ENCODE results near the gene MSANTD3.
"Not testable (repeated sequence)": the region's sequence is repeated elsewhere in the genome, so short reads cannot be mapped to it uniquely, and the experiment has no call there.

The MSANTD3 gene, protein sequence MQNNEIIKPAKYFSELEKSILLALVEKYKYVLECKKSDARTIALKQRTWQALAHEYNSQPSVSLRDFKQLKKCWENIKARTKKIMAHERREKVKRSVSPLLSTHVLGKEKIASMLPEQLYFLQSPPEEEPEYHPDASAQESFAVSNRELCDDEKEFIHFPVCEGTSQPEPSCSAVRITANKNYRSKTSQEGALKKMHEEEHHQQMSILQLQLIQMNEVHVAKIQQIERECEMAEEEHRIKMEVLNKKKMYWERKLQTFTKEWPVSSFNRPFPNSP
- total RNA-seq: 12.6 to 18.9 (median 14.4) reads per million in 4 experiments

DNA sequence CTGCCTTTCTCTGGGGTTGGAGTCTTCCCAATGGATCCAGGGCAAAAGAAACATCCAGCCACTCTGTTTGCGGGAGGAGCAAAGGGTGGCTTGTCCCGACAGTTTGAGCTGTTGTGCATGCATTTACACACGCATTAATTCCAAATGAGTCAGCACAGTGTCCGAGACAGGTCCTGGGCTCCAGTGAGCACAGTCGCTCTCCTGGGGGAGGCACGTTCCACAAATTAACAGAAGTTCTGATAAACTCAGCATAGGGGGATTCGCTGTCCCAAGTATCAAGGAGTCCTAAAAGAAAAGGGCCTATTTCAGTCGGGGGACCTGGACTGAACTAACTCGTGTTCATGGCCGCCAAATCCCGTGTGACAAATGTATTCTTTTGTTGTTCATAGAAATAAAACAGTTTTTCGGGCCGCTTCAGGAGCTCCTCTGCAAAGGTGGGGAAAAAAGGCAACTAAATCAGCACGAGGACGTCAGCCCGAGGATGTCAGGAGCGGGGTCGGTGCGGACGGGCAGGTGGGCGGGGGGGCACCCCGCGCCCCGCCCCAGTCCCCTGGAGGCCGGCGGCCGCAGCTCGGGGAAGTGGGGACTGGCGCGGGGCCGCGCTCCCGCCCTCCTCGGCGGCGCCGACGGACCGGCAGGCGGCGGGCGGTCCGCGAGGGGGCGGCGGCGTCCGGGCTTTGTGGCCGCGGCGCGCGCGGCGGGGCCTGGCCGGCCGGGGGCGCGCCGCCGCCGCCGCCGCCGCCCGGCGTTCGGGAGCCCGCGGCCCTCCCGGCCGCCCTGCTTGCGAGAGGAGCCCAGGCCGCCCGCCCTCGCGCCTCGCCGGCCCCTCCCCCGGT is at the start of gene MSANTD3:
Gene MSANTD3, plus strand, starts transcription at position 614 of the 836 bp plus-strand sequence. CDS start 14,796 bp downstream, outside the sequence.
- DNase-seq: peak; percentile 33

DNA sequence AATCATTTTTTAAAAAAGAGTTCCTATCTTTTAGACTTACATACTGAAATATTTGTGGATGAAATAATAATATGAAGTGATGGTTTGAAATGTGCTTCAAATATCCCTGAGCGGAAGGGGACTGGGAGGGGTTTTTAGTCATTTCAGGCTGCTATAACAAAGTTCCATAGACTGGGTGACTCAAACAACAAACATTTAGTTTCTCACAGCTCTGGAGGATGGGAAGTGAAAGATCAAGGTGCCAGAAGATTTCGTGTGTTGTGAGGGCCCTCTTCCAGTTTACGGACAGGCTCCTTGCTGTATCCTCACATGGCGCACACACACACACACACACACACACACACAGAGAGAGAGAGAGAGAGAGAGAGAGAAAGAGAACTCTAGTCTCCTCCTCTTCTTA is 47.1 kb upstream of the MSANTD3 start:
- no peak for DNase-seq

DNA sequence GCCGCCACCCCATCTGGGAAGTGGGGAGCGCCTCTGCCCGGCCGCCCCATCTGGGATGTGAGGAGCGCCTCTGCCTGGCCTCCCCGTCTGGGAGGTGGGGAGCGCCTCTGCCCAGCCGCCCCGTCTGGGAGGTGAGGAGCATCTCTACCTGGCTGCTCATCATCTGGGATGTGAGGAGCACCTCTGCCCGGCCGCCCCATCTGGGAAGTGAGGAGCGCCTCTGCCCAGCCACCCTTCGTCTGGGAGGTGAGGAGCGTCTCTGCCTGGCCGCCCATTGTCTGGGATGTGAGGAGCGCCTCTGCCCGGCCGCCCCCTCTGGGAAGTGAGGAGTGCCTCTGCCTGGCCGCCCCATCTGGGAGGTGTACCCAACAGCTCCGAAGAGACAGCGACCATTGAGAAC is 34.0 kb upstream of the MSANTD3 start:
- DNase-seq: not testable (repeated sequence)

DNA sequence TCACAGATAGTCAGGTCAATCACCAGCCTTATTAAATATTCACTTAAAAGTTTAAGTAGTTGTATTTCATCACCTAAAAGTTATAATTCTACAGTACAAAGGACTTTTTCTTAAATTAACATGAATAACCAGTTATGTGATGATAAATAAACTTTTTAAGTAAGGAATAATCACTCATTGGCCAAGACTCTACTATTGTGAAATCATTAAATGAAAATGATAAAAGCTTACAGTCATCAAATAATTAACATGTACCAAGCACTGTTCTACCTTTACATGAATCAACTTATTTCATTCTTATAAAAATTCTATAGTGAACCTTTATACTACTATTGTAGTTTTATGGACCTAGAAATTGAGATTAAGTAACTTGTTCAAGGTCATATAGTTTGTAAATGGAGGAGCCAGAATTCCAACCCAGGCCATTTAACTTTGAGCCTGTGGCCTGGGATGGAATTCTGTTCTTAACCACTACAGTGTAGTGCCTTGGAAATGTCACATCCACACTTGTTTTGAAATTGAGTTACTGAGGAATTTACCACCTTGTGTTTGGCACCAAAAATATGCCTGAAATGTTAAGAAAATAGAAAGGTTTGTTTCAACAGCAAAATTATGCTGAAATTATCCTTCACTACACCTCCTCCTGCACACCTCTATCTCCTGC is 32.8 kb upstream of the MSANTD3 start:
- DNase-seq: no peak

DNA sequence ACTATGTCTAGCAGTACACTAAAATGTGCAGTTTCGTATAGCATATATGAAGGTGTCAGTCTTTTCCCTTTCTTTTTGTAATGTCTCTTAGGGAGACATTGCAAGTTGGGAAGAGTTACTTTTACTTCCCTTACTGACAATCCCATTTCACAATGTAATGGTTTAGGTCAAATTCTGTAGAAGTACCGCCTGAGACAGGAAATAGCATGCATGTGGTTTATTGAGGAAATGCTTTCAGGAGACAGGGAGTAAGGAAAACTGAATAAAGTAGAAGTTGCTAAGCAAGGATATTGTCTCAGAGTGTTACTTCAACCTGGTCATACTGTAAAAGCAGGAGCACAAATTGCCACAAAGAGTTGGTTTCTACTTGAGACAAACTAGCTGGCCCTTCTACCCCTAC is 32.1 kb upstream of the MSANTD3 start:
- DNase-seq: no peak

DNA sequence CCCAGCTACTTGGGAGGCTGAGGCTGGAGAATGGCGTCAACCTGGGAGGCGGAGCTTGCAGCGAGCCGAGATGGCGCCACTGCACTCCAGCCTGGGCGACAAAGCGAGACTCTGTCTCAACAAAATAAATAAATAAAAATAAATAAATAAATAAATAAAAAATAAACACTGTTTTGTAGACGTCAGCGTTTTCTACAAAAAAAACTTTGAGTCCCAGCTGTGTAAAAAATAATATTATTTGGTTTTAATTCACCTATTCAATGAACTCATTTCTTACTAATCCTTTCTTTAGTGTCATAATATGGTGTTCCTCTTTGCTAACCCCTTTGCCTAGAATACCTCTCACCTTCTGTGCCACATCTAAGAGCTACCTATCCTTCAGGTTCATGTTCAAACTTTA is 30.2 kb upstream of the MSANTD3 start:
- no peak for DNase-seq

DNA sequence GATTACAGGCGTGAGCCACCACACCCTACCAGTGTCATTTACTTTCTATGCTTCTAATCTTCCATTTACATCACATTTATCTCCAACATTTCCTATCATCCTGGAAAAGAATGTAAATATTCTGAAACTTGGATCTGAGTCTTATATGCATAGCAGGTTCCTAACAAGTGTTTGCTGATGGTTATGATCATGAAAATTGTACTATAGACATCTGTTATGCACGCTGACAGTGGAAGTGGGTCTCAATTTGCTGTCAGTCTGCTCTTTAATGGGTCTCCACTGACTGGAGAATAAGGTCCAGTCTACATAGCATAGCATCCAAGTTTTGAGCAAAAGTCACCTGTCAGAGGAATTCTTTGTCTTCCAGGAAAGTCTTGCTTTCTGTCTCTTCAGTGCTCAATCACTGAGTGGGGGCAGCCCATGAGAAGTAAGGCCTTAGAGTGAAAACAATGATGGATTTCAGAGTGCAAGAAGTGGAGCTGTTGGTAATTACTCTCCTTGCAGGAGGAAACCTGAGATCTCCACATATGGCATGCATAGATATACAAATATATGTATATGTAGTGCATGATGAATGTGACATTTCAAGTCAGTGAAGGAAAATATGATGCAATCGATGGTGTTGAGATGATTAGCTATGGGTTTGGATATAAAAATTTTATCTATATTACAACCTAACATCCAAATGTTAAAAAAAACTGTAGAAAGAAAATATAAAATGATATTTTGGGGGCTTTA is 29.2 kb upstream of the MSANTD3 start:
- DNase-seq: no peak

DNA sequence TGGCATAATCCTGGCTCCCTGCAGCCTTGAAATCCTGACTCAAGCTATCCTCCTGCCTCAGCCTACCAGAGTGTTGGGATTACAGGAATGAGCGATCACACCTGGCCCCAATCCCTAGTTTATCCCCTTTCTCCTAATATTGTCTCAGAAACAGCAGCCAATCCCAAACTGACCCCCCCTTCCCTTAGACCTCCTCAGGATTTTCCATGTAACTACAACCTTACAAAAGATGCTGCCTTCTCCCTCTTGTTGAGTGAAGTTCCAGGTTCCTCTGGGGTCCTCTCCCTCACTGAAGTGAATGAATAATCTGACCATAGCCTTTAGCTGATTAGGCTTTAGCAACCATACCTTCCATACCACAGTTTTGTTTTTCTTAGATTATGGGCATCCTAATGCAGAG is 25.9 kb upstream of the MSANTD3 start:
- DNase-seq: no peak

DNA sequence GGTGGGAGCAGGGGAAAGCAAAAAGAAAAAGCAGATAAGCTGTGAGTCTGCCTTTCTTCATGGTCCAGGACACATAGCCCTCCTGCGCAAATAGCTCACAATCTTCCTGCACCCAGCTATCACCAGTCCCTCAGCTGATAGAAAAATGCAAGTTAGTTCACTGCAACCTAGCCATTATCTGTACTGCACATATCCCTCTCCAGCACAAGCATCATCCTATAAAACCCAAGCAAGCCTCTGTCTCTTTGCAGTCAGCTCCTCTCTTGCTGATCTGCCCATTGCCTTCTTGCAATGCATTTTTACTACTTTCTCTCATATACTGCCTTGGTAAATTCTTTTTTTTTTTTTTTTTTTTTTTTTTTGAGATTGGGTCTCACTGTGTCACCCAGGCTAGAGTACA is 20.0 kb upstream of the MSANTD3 start:
- no peak for DNase-seq

DNA sequence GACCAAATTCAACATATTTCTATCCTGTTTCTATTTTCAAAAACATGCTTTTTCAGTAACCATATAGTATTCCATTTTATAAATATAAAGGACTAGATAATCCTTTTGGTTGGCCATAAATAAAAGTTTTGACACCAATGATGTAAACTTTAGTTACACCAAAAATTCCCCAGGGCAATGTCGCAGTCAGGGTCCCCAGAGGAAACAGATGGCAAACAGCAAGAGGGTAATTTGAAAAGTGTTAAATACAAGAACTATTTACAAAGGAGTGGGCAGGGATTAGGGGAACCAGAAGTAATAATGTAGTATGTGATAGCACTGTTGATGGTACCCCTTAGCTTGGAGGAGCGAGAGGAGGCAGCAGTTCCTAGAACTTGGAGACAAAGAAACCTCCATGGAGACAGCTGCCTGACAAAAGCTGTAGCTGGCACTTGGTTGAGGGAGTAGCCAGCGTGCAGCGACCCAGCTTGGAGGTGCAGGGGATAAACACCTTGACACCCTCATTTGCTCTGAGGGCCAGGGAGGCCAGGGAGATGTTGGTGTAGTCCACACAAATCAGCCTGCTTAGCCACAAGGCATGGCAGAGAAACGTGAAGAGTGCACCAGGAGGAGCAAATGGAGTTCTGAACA is 18.3 kb upstream of the MSANTD3 start:
- no peak for DNase-seq

DNA sequence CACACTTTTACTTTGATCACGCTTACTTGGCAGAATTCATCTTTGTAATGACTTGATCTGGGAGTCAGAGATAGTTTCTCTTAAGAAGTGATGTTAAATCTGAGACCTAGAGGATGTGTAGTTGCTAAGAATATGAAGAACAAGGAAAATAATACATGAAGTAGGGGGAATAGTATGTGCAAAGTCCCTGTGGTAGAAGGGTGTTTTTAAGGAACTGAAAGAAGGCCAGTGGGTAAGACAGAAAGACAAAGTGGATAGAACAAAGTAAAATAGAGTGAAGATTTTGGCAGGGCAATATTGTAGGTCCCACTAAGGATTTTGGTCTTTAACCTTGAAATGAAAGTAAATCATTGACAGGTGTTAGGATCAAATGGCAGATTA is 17.8 kb upstream of the MSANTD3 start:
- no peak for DNase-seq

DNA sequence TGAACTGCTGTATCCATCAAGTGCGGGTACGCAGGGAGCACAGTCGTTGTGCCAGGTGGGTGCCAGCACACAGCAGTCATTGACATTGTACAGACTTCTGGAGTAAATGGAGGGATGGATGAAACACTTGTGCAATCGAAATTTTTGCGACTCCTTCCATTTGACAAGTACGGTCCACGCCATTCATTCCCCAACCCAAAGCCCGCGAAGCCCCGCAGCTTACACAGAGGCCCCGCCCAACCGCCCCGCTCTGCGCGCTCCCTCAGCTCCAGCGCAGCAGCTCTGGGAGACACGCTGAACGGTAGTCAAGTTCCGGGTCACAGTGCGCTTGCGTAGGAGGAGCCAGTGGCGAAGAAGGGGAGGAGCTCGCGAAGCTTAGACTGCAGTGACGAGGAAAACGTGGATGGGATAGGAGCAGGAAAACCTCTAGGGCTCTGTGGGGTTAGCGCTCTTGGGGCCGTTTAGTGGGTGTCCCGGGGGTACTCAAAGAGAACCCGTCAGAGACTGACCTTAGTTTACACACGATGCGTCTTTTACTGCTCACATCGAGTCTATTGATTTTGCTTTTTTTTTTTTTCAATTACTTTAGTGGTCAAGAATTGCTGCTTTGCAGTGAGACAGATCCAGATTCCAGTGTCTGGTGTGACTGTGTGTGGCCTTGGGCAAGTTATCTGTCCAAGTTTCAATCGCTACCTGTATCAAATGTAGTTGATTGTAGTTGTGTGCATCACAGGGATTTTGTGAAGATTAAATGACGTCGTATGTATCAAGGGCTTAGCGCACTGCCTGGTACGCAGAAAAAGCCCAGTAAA is 15.3 kb upstream of the MSANTD3 start:
- peak; percentile 83 for DNase-seq

DNA sequence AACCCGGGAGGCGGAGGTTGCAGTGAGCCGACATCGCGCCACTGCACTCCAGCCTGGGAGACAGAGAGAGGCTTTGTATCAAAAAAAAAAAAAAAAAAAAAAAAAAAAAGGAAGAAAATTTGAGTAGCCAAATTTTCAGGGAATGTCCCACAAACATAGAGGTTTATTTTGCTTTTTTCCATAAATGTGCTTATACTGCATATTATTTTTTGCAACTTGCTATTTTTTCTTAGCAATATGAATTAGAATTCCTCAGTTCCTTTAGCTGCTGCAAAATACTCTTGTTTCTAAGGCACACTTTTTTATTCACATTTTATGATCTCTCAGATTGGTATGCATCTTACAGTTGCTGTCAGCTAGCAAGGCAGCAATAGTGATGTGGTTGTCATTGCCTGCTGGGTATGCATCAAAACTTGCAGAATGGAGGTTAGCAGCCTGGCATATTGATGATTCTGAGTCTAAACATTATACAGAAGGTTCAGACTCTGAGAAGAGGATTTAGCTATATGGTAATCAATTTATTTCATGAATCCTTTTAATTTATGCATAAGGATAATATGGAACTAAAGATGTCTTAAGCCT is 13.0 kb upstream of the MSANTD3 start:
- DNase-seq: no peak

DNA sequence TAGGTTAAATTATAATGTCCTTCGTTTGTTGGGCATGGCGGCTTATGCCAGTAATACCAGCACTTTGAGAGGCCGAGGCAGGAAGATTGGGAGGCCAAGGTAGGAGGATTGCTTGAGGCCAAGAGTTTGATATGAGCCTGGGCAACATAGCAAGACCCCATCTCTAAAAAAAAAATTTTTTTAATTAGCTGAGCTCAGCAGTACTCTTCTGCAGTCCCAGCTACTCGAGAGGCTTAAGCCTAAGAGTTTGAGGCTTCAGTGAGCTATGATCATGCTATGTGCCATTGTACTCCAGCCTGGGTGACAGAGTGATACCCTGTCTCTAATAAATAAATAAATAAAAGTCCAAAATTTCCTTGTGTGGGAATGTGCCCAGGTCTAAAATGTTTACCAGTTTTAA is 9.1 kb upstream of the MSANTD3 start:
- no peak for DNase-seq

DNA sequence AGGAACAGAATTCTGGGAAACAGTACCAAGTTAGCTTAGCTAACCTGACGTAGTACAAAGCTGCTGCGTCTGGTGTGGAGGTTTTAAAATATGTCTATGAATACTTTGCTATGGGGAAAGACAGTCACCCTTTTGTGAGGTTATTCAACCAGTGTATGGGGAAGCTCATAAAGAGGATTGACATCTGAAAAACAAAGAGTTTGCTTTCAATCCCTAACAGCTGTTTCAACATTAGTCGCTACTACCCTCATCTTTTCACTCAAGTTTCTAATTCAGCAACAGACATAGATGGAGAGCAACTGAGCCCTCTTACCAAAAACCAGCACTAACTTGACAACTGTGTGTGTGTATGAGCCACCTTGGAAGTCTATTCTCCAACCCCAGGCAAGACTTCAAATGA is 7.8 kb upstream of the MSANTD3 start:
- no peak for DNase-seq

DNA sequence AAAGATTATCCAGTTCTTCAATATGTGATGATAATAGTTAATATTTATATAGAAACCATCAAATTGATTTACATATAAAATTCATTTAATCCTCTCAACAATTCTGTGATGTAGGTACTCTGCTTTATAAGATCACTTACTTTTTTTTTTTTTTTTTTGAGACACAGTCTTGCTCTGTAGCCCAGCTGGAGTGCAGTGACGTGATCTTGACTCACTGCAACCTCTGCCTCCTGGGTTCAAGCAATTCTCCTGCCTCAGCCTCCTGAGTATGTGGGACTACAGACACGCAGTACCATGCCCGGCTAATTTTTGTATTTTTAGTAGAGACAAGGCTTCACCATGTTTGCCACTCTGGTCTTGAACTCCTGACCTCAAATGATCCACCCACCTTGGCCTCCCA is 5.8 kb upstream of the MSANTD3 start:
- not testable (repeated sequence) for DNase-seq

DNA sequence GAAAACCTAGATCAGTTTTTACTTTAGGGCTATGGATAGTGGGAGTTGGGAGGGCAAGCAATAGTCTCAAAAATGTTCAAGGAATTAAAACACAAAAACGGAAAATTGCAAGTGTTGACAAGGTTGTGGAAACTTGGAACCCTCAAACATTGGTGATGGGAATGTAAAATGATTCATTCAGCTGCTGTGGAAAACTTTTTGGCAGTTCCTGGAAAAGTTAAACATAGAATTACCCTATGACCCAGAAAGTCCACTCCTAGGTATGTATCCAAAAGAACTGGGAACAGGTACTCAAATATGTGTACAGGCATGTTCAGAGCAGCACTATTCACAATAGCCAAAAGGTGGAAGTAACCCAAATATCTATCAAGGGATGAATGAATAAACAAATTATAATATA is 1.2 kb upstream of the MSANTD3 start:
- DNase-seq: no peak

DNA sequence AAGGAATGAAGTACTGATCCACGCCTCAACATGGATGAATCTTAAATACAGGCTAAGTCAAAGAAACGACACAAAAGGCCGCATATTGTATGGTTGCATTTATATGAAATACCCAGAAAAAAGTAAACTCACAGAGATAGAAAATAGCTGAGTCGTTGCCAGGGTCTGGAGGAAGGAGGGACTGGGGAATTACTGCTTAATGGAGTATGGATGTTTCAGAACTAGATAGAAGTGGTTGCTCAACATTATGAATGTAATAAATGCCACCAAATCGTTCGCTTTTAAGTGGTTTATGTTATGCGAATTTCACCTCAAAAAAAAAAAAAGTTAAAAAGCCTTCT is 784 bp upstream of the MSANTD3 start:
- no peak for DNase-seq

DNA sequence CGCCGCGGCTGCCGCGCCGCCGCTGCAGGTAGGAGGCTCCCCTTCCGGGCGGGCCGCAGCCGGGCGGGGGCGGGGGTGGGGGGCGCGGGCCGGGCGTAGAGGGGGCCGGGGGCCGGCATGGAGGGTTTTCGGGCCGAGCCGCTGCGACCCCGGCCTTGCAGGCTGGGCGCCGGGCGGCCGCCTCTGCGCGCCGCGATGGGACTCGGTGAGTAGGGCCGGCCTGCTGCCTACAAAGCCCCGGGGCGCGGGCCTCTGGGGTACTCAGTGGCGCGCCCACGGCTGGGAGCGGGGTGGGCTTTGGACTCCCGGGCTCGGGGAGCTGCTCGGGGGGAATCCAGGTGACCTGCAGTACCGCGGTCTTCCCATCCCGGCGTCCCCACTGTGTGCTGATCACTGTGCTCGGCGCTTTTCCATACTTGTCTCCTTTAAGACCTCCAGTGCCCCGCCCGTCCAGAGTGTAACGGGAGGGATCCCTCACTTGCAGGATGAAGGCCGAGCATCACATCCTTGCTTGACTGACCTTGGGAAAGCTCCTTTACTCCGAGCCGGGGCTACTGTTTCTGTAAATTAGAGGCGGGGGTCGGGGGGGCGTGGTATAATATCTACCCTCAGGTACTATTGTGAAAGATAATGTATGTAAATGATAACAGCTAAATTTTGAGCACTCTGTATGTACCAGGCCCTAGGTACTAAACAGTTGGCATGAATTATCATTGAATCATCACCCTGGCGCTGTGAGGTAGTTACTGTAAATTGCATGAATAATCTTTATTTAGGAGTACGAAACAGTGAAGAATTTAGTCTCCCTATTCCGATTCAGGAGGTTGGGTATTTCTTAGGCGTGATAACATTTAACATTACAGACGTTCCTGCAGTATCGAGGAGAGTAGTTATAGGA is 672 bp downstream of the MSANTD3 start:
- peak; percentile 12 for DNase-seq

Measured in effector CD8-positive, alpha-beta T cell (primary cell).